ENCODE results near the gene TEKT2.

The TEKT2 gene
- total RNA-seq = 0 to 1.3 (median 0.19) reads per million in 4 experiments

DNA sequence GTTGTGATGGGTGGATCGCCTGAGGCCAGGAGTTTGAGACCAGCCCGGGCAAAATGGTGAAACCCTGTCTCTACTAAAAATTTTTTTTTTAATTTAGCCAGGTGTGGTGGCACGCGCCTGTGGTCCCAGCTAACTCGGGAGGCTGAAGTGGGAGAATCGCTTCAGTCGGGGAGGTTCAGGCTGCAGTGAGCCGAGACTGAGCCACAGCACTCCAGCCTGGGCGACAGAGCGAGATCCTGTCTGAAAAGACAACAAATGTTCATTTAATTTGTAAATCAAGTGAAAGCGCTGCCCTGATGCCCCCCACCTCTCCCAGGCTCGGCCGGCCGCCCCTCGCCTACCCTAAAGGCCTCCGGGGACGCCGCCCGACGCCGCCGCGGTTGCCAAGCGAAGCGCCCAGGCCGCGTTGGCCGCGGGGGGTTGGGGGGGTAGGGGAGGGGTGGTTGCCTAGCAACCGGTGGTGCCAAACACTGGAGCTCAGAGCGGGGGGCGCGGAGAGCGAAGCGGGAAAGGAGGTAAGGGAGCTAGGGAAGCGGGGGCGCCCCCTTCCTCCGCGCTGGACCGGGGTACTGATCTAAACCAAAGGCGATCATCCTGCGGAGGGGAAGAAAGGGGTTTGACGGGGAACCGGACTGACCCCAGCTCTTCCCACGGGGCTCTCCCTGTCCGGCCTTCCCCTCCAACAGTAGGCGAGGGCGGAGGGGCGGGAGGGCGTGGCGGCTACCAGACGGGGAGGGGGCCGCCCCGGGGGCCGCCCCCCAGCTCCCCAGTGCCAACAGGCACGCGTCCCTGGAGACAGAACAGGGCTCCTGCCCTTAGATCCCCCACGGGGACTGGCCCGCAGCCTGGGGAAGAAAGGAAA lies at the start of gene TEKT2:
Gene TEKT2, plus strand, starts transcription at position 460 of the 862 bp plus-strand sequence. CDS start 828 bp downstream, outside the sequence.
- DNase-seq = no peak

- no peak for DNase-seq
Measured at GRCh38 chr1:36034692-36035091, 49.2 kb upstream of the TEKT2 start.

- DNase-seq = no peak
Measured at GRCh38 chr1:36035154-36035553, 48.7 kb upstream of the TEKT2 start.

DNA sequence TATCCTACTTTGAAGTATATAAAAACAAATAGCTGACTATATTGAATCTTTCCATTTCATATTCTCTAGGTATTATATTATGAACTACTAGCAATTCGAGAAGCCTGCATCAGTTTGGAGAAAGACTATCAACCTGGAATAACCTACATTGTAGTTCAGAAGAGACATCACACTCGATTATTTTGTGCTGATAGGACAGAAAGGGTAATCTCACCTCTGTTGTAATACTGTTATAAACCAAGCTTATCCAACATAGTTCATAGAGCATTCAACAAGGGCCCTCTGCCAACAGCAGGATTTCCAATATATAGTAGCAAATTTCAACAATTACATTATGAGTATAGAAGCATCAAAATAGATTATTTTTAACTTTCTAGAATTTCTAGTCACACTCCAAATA lies 43.7 kb upstream of the TEKT2 start:
- no peak for DNase-seq

DNA sequence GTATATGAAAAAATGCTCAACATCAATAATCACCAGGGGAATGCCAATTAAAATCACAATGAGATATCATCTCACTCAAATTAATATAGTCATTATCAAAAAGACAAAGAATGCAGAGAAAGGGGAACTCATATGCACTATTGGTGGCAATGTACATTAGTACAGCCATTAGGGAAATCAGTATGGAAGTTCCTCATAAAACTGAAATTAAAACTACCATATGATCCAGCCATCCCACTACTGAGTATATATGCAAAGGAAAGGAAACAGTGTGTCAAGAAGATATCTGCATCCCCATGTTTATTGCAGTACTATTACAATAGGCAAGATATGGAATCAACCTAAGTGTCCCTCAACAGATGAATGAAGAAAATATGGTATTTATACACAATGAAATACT lies 32.1 kb upstream of the TEKT2 start:
- DNase-seq = no peak

GRCh38 chr1:36053978-36054377 lies 29.9 kb upstream of the TEKT2 start:
- DNase-seq = no peak

DNA sequence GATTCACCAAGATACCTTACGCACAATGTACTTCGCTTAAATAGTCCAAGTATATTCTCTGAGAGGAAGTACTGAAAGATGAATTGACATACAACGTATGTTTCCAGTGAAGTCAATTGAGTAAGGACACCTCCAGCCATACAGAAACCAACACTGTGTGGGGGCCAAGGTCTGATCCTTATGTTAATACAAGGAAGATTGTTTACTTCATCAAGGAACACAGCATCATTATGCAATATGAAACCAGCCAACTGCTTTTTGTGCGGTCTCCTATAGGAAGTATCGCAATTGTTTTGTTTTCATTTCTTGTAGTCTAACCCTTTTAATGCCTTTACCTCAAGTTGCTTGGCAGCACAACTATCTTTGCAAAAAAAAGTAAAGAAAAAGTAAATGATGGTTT lies 28.2 kb upstream of the TEKT2 start:
- no peak for DNase-seq

DNA sequence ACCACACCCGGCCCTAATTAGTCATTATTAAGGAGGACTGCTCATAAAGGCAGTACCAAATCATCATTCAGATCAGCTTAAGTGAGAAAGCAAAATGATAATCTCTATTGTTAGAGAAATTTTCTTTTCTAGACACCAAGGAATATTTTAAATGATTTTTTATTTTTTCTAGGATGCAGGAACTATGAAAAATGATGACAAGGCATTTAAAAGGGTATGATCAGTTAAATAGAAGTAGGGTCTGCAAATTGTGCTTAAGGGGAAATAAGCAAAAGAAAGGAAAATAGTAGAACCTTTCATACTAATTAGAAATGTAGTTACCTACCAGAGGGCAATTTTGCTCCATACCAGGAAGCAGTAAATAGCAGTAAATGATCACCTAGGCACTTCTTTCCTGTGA lies 21.6 kb upstream of the TEKT2 start:
- no peak for DNase-seq

DNA sequence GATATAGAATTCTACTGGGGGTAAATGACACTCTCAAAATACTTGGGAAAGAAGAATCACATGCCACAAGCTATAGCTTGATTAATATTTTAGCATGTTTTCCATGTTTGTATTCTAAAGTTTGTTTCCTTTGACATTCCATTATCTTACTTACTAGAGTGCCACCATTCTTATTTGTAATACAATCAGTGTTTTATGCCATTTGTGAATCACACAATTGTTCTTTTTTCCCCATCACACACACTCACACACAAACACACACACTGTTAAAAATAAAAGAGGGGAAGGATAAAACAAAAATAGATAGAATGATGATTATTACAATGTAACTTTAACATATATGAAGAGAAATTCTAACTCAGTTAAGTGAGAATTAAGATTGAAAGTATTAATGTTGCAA lies 16.0 kb upstream of the TEKT2 start:
- DNase-seq = no peak

DNA sequence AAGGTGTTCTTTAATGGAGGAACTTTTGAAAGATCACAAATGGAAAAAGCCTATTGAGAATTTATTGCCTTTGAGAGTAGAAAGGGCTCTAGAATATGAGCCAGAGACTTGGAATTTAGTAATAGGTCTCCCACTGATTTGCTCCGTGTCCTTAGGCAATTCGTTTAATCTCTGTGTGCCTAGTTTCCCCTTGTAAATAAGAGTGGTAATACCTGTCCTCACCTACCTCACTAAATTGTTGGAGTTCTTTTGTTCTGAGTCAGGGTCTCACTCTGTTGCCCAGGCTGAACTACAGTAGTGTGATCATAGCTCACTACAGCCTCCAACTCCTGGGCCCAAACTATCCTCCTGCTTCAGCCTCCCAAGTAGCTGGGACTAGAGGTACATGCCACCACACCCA lies 15.0 kb upstream of the TEKT2 start:
- no peak for DNase-seq

DNA sequence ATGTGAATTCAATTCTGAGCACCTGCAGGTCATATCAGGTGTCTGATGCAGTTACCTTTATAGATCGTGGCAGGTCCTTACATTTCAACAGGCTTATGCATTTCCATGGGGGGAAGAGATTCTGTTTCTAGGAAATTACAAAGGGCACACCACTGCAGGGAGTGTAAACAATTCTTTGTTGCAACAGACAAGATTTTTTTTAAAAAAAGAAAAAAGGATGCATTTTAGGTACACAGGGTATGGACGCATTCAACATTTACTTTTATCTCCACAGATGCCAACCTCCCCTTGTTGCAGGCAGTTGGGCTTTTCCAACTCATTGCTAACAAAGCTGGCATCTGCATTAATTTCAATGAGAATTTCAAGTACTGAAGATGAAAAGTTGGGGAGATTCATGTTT lies 13.5 kb upstream of the TEKT2 start:
- DNase-seq = no peak

- DNase-seq = no peak
Measured at GRCh38 chr1:36076979-36077573, 6.8 kb upstream of the TEKT2 start.

DNA sequence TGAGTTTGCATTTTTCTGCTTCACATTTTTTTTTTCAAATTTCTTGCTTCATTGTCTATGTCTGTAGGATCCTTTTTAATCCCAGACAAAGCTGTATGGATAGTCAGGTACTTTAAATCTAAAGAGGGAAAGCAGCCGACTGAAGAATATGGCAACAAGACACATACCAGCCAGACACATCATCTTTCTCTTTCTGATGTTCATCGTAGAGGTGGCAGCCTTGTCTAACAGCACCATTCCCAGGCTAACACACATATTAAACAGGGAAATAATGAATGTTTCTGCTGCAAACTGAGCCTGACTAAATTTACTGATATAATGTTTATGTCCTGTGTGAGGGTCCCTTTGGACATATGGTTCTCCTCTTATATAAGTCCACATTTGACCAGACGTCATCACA lies 3.7 kb upstream of the TEKT2 start:
- DNase-seq = no peak

DNA sequence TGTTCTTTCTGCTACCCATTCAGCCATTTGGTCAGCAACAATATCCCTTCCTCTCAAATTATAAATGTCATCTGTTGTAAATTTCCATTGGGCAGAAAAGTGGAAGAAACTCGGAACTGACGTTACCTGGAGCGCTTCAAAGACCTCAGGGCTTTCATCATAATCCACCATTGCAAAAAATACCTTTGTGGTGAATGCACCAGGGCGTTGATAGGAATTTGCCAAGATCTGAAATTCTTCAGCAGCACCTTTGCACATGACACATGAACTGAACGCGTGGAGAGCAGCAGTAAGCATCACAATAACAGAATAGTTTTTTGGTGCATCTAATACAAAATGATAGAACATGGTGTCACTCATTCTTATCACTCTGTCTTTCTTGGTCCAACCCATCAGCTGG lies 3.1 kb upstream of the TEKT2 start:
- DNase-seq = no peak

DNA sequence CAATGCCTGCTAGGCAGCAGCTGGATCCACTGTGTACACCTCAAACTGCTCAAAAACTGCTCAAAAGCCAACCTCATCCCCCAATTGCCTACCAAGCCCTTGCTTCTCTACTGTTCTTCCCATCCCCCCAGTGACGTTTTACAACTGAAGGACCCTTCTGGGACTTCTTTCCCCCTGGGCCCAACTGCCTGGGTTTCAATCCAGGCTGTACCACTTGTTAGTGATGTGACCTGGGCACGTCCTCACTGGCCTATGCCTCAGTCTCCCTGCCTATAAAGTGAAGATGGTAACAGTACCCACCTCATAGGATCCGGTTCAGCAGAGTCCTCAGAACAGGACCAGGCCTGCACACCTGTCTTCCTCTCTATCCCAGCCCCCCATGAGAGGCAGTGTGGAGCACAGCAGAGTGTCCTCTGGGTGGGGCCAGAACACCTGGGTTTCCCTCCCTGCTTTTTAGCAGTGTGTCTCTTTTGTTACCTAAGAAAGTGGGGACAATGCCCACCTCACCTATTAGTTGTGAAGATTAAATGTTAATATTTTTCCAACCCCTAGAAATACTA lies 1.9 kb upstream of the TEKT2 start:
- no peak for DNase-seq

GRCh38 chr1:36083219-36083618 lies 675 bp upstream of the TEKT2 start:
- no peak for DNase-seq

DNA sequence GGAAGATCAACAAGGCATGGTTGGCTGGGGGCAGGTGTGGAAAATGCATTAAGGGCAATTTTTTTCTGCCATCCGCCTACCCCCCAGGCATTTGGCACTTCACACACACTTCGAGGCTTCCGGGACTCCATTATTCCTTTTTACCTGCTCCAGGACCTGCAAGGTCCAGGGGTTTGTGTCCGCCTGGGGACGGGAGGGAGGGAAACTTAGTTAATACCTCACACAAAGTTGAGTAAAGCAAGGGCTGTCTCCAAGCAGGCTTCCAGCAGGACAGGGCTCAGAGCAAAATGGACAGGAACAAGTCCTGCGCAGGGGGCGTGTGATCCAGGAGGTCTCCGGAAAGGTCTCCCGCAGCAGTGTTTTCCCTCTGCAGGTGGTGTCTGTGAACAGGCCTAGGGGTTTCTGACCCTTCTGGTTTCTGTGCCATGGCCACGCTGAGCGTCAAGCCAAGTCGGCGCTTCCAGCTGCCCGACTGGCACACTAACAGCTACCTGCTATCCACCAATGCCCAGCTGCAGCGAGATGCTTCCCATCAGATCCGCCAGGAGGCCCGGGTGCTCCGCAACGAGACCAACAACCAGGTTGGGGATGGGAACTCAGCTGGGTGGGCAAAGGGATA lies 712 bp downstream of the TEKT2 start:
- DNase-seq = no peak

GRCh38 chr1:36085126-36085525 lies 1.2 kb downstream of the TEKT2 start:
- DNase-seq = no peak

GRCh38 chr1:36085686-36086526 lies 2.0 kb downstream of the TEKT2 start:
- no peak for DNase-seq

- no peak for DNase-seq
Measured at GRCh38 chr1:36086529-36087232, 2.8 kb downstream of the TEKT2 start.

GRCh38 chr1:36087233-36088123 lies 3.6 kb downstream of the TEKT2 start:
- no peak for DNase-seq
